GM12801 (cell line): Measurements from ENCODE around the gene AZU1.

Source experiments
- TF ChIP-seq, protein P1 (sequence below): IDR thresholded peaks from one replicate; pipeline ENCODE4 v1.5.1; 2011; ENCODE audit warnings: control low read depth; ENCODE audit not compliant: insufficient read length; ENCODE audit errors: extremely low read depth

AZU1 gene

DNA sequence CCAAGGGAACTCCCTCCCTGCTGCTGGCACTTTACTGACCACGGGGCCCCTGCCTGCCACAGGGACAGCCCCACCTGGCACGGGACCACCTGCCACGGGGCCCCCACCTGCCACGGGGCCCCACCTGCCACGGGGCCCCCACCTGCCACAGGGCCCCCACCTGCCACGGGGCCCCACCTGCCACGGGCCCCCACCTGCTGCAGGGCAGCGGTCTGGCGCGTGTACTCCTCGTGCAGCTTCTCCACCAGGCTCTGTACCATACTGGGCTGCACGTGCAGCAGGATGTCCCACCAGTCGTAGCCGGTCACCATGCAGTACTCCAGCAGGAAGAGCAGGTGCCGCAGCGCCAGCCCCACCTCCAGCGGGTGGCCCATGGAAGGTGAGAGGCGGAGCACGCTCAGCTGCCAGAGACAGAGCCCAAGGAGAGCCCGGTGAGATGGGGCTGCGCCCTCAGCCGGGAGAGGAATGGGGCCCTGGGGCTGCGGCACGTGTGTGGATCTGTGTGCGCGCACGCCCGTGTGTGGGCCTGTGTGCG, 49.2 kb downstream of the AZU1 start:
- TF ChIP-seq, protein P1, sequence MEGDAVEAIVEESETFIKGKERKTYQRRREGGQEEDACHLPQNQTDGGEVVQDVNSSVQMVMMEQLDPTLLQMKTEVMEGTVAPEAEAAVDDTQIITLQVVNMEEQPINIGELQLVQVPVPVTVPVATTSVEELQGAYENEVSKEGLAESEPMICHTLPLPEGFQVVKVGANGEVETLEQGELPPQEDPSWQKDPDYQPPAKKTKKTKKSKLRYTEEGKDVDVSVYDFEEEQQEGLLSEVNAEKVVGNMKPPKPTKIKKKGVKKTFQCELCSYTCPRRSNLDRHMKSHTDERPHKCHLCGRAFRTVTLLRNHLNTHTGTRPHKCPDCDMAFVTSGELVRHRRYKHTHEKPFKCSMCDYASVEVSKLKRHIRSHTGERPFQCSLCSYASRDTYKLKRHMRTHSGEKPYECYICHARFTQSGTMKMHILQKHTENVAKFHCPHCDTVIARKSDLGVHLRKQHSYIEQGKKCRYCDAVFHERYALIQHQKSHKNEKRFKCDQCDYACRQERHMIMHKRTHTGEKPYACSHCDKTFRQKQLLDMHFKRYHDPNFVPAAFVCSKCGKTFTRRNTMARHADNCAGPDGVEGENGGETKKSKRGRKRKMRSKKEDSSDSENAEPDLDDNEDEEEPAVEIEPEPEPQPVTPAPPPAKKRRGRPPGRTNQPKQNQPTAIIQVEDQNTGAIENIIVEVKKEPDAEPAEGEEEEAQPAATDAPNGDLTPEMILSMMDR, result no peak

DNA sequence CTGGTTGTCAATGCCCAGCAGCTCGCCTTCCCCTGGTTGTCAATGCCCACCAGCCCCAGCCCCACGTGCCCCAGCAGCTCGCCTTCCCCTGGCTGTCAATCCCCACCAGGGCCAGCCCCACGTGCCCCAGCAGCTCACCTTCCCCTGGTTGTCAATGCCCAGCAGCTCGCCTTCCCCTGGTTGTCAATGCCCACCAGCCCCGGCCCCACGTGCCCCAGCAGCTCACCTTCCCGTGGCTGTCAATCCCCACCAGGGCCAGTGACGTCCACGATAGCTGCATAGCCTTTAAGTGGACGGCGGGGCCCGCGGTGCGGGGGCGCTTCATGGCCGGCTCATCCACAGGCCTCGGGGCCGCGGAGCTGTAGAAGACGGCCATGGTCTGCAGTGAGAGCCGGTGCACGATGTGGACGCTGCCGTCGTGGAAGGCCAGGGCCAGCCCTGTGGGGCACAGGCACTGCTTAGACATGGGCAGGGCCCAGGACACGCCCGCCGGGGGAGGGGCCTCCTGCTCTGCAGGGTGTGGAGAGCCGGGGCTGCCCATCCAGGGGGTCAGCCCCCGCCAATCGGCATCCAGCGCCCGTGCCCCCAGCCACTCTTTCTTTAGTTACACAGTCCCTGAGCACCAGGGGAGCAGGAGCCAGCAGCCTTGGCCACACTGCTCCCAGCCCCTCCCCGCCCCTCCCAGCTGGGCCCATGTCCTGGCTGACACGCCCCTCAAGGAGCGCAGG, 52.2 kb downstream of the AZU1 start:
- TF ChIP-seq, protein P1, result no peak
